Fibroblast of villous mesenchyme (primary cell): ENCODE results near the gene PARD3. TPM values are rescaled to one million over a fixed set of nuclear protein-coding genes. Genes with fewer than 3 reads are reported as not detected.

ENCODE experiments used
- DNase-seq: peaks from one replicate; pipeline ENCODE4 v3.0.0-alpha.2; 2010; ENCODE audit warnings: low read depth
- H3K4me3 ChIP-seq: 2 replicates; pipeline ENCODE4 v1.5.1; 2011; ENCODE audit warnings: low read depth, mild to moderate bottlenecking, low read length
- CTCF ChIP-seq: IDR thresholded peaks from 2 replicates; pipeline ENCODE4 v1.5.1; 2012; ENCODE audit warnings: low read depth, mild to moderate bottlenecking, low read length; ENCODE audit not compliant: insufficient read depth
- total RNA-seq: library from RNA; depleted of rRNA; stranded (reverse); fragments of >200 nt; gene quantifications from 2 replicates; pipeline ENCODE4 v1.2.3, GENCODE V29; 2012

The PARD3 gene
- total RNA-seq, 1 donor: 44.0 TPM

- no peak overlapping the region for H3K4me3 ChIP-seq
- TF ChIP-seq CTCF: no peak
- DNase-seq: no peak
Measured at GRCh38 chr10:34168439-34168838, 646.7 kb downstream of the PARD3 start.

- TF ChIP-seq CTCF: no peak
- DNase-seq: no peak
- H3K4me3 ChIP-seq: no peak overlapping the region
Measured at GRCh38 chr10:34166823-34167222, 648.3 kb downstream of the PARD3 start.

- DNase-seq: no peak
- no peak overlapping the region for H3K4me3 ChIP-seq
- no peak for TF ChIP-seq CTCF
Measured at GRCh38 chr10:34166354-34166753, 648.7 kb downstream of the PARD3 start.

- no peak overlapping the region for H3K4me3 ChIP-seq
- no peak for TF ChIP-seq CTCF
- DNase-seq: no peak
Measured at GRCh38 chr10:34164029-34164428, 651.1 kb downstream of the PARD3 start.

- no peak for TF ChIP-seq CTCF
- no peak for DNase-seq
- no peak overlapping the region for H3K4me3 ChIP-seq
Measured at GRCh38 chr10:34163075-34163905, 651.8 kb downstream of the PARD3 start.

GRCh38 chr10:34161777-34162370 lies 653.2 kb downstream of the PARD3 start:
- TF ChIP-seq CTCF: no peak
- H3K4me3 ChIP-seq: no peak overlapping the region
- no peak for DNase-seq
